Measurements from ENCODE around the gene ORAI3.

DNA sequence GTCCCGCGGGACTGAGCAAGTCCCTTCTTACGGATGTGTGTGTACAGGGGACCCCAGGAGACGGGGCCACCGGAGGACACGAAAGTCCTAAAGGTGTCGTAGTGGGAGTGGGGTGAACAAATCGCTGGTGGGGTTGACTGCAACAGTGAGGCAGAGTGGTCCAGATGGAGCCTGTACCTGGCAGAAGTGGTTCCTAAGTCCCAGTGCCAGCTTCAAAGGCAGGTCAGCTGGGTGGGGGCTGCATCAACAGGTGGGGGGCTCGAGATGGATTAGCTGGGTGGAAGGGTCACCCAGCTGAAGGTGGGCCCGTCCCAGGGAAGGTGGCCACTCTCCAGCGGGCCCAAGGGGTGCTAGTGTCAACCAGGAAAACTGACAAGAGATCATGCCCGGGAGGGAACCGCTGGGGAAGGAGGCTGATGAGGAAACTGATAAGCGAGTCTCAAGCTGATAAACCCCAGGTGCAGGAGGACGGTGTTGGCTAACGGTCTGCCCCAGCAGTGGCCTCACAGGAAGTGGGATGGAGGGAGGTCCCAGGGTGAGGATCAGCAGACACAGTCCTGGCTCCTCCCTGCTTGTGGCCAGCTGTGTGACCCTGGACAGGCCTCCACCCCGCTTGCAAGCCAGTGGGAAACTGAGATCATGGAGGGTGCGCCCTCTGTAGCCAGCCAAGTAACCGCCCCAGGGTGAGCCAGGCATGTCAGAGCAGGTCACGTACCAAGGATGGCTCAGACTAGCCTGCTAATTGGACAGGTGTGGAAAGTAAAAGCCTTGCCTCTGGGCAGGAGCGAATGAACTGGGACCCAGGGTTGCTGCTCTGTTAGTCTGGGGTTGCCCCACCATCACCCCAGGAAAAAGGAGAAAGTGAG lies 1.0 kb downstream of the ORAI3 start:
- TF ChIP-seq, protein P1, sequence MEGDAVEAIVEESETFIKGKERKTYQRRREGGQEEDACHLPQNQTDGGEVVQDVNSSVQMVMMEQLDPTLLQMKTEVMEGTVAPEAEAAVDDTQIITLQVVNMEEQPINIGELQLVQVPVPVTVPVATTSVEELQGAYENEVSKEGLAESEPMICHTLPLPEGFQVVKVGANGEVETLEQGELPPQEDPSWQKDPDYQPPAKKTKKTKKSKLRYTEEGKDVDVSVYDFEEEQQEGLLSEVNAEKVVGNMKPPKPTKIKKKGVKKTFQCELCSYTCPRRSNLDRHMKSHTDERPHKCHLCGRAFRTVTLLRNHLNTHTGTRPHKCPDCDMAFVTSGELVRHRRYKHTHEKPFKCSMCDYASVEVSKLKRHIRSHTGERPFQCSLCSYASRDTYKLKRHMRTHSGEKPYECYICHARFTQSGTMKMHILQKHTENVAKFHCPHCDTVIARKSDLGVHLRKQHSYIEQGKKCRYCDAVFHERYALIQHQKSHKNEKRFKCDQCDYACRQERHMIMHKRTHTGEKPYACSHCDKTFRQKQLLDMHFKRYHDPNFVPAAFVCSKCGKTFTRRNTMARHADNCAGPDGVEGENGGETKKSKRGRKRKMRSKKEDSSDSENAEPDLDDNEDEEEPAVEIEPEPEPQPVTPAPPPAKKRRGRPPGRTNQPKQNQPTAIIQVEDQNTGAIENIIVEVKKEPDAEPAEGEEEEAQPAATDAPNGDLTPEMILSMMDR (IDR thresholded peaks at IDR 0.05): no peak
- TF ChIP-seq POLR2AphosphoS5 (IDR thresholded peaks at IDR 0.05): peak in 1 of 3 donors; percentile 42
- peak; percentile 11 for TF ChIP-seq POLR2A (IDR thresholded peaks at IDR 0.05)

All from breast epithelium (tissue), 3 donors.